Osteoblast (primary cell): ENCODE results near the gene ZPLD1. TPM values are rescaled to one million over a fixed set of nuclear protein-coding genes. Genes with fewer than 3 reads are reported as not detected.

ENCODE experiments used
- DNase-seq: peaks from one replicate; pipeline ENCODE4 v3.0.0; 2011; ENCODE audit warnings: low spot score, mixed read lengths; ENCODE audit not compliant: insufficient read length; ENCODE audit errors: missing footprints
- H2AFZ ChIP-seq: 2 replicates; pipeline ENCODE4 v1.6.0; 2011; ENCODE audit warnings: mild to moderate bottlenecking, low read length
- H3K27ac ChIP-seq: 2 replicates; pipeline ENCODE4 v1.5.1; 2011; ENCODE audit warnings: mild to moderate bottlenecking, low read depth, low read length, moderate library complexity
- H3K27me3 ChIP-seq: 2 replicates; pipeline ENCODE4 v1.6.0; 2012; ENCODE audit warnings: mild to moderate bottlenecking, control low read depth, inconsistent platforms, low read length, moderate library complexity; ENCODE audit not compliant: insufficient read depth
- H3K36me3 ChIP-seq: 2 replicates; pipeline ENCODE4 v1.5.1; 2011; ENCODE audit warnings: mild to moderate bottlenecking, low read length, control low read depth, moderate library complexity; ENCODE audit not compliant: insufficient read depth
- H3K4me1 ChIP-seq: 2 replicates; pipeline ENCODE4 v1.5.1; 2011; ENCODE audit warnings: mild to moderate bottlenecking, low read length, control low read depth, moderate library complexity; ENCODE audit not compliant: insufficient read depth
- H3K4me2 ChIP-seq: 2 replicates; pipeline ENCODE4 v1.6.0; 2011; ENCODE audit warnings: mild to moderate bottlenecking, low read length; ENCODE audit not compliant: insufficient read depth
- H3K4me3 ChIP-seq: fragments of 200-600 bp; sonication (generic); 3 replicates; pipeline ENCODE4 v1.5.1; 2012; ENCODE audit warnings: mild to moderate bottlenecking, low read length, inconsistent platforms; ENCODE audit not compliant: insufficient read depth
- H3K79me2 ChIP-seq: 2 replicates; pipeline ENCODE4 v1.6.0; 2012; ENCODE audit warnings: mild to moderate bottlenecking, low read length, control low read depth, inconsistent platforms; ENCODE audit not compliant: insufficient read depth
- H3K9me3 ChIP-seq: 2 replicates; pipeline ENCODE4 v1.5.1; 2011; ENCODE audit warnings: low read depth, low read length, control low read depth
- H4K20me1 ChIP-seq: 2 replicates; pipeline ENCODE4 v1.6.0; 2012; ENCODE audit warnings: mild to moderate bottlenecking, low read length, control low read depth; ENCODE audit not compliant: insufficient read depth
- total RNA-seq: library from RNA; depleted of rRNA; stranded (reverse); fragments of >200 nt; gene quantifications from 2 replicates; pipeline ENCODE4 v1.2.3, GENCODE V29; 2012
- TF ChIP-seq, protein P1 (sequence below): IDR thresholded peaks from 2 replicates; pipeline ENCODE4 v1.5.1; 2011; ENCODE audit warnings: mild to moderate bottlenecking, low read depth, low read length, moderate library complexity; ENCODE audit errors: extremely low read depth

The ZPLD1 gene
- total RNA-seq, 1 donor: not detected

DNA sequence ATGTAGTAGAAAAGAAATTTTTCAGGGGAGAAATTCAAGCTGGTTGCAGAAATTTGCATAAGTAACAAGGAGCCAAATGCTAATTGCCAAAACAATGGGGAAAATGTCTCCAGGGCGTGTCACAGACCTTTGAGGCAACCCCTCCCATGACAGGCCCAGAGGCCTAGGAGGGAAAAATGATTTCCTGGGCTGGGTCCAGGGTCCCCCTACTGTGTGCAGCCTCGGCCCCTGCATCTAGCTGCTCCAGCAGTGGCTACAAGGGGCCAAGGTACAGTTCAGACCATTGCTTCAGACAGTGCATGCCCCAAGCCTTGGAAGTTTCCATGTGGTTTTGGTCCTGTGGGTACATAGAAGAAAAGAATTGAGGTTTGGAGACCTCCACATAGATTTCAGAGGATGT is 70.7 kb downstream of the ZPLD1 start:
- Histone ChIP-seq H3K4me3 (no peak overlapping the region), H3K36me3 (no peaks in the 10 kb centered on the region), H3K9me3 (no peaks in the 10 kb centered on the region), H3K27ac (no peak overlapping the region), H2AFZ (no peak overlapping the region), H3K4me2 (no peak overlapping the region), H3K27me3 (no peaks in the 10 kb centered on the region), H4K20me1 (no peaks in the 10 kb centered on the region), H3K79me2 (no peaks in the 10 kb centered on the region), H3K4me1 (no peaks in the 10 kb centered on the region)
- TF ChIP-seq, protein P1, sequence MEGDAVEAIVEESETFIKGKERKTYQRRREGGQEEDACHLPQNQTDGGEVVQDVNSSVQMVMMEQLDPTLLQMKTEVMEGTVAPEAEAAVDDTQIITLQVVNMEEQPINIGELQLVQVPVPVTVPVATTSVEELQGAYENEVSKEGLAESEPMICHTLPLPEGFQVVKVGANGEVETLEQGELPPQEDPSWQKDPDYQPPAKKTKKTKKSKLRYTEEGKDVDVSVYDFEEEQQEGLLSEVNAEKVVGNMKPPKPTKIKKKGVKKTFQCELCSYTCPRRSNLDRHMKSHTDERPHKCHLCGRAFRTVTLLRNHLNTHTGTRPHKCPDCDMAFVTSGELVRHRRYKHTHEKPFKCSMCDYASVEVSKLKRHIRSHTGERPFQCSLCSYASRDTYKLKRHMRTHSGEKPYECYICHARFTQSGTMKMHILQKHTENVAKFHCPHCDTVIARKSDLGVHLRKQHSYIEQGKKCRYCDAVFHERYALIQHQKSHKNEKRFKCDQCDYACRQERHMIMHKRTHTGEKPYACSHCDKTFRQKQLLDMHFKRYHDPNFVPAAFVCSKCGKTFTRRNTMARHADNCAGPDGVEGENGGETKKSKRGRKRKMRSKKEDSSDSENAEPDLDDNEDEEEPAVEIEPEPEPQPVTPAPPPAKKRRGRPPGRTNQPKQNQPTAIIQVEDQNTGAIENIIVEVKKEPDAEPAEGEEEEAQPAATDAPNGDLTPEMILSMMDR: no peak
- DNase-seq: no peak

DNA sequence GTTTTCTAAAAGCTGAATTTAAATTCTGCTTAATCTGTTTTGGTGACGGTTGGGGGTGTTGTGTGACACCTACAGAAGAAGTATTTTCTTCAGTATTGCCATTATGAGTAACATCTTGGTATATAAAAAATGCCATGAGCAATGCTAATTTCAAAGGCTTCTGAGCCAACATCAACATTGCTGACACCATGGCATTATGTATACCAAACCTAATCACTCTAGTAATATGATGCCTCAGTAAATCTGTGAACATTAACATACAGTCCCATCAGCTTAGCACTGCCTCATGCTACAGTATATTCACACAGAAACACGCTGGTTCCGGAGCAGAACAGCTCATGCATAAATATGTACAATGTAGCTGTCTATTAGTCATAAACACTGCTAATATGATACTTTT is 75.8 kb downstream of the ZPLD1 start:
- Histone ChIP-seq H3K4me1 (no peaks in the 10 kb centered on the region), H4K20me1 (no peaks in the 10 kb centered on the region), H3K4me3 (no peak overlapping the region), H3K27me3 (no peaks in the 10 kb centered on the region), H3K9me3 (no peaks in the 10 kb centered on the region), H3K36me3 (no peaks in the 10 kb centered on the region), H3K79me2 (no peaks in the 10 kb centered on the region), H3K27ac (no peak overlapping the region), H2AFZ (no peak overlapping the region), H3K4me2 (no peak overlapping the region)
- TF ChIP-seq, protein P1: no peak
- peak; percentile 59 for DNase-seq

DNA sequence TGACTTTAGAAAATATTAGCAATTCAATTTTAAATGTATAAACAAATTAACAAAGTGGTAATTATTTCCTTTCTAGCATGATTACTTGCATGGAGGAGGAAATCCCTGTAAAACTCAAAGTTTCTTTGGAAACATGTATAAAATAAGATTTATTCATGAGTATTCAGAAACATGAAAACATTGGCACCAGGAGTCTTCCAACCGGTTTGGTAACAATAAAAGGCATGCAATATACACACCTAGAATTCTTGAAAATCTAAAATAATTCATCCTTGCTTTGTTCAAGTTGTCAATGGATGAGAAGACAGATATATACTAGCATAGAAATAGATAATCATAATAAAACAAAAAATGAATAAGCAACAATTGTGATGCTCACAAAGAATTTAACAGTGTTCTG is 76.4 kb downstream of the ZPLD1 start:
- no peak overlapping the region for H3K4me2 ChIP-seq
- H3K9me3 ChIP-seq: no peaks in the 10 kb centered on the region
- H3K4me1 ChIP-seq: no peaks in the 10 kb centered on the region
- TF ChIP-seq, protein P1: no peak
- no peaks in the 10 kb centered on the region for H4K20me1 ChIP-seq
- H3K4me3 ChIP-seq: no peak overlapping the region
- no peak for DNase-seq
- H3K36me3 ChIP-seq: no peaks in the 10 kb centered on the region
- no peak overlapping the region for H3K27ac ChIP-seq
- no peaks in the 10 kb centered on the region for H3K27me3 ChIP-seq
- no peak overlapping the region for H2AFZ ChIP-seq
- H3K79me2 ChIP-seq: no peaks in the 10 kb centered on the region

DNA sequence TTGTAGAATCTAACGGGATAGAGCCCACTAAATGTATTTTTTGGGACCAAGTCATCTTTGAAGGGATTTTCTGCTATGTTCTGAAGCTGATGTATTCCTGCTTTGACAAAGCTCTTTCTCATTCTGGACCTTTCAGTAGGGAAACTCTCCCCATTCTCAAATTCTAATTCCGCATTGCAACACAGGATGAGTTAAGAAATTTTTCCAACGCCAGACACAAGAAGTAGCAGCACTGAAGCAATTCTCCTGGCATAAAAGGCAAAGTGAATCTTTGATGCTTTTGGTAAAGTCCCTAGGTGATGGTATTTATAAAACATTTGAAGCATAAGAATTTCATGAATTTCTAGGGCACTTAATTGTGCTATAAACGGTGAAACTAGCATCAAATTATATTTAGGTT is 76.8 kb downstream of the ZPLD1 start:
- H3K9me3 ChIP-seq: no peaks in the 10 kb centered on the region
- H3K4me2 ChIP-seq: no peak overlapping the region
- no peaks in the 10 kb centered on the region for H4K20me1 ChIP-seq
- H3K36me3 ChIP-seq: no peaks in the 10 kb centered on the region
- H3K4me1 ChIP-seq: no peaks in the 10 kb centered on the region
- H3K27ac ChIP-seq: no peak overlapping the region
- no peaks in the 10 kb centered on the region for H3K79me2 ChIP-seq
- no peak for DNase-seq
- TF ChIP-seq, protein P1: no peak
- H3K4me3 ChIP-seq: no peak overlapping the region
- H3K27me3 ChIP-seq: no peaks in the 10 kb centered on the region
- no peak overlapping the region for H2AFZ ChIP-seq
